Head of caudate nucleus (tissue), 42 donors: ENCODE results near the gene HAL.
"Not testable (repeated sequence)": the region's sequence is repeated elsewhere in the genome, so short reads cannot be mapped to it uniquely, and the experiment has no call there.

Source experiments
- DNase-seq, 42 donors: peaks; one replicate each; pipeline versions ENCODE4 v3.0.0 to v3.0.0-alpha.2; 2020 to 2021; ENCODE audit warnings: mixed read lengths in 7 of 42
- intact Hi-C: fragments of 100-400 bp; cut with DNase I; formaldehyde crosslinking; loops from one replicate; pipeline ENCODE4 v1.15.0; 2022

HAL gene

GRCh38 chr12:95980437-95980836 is 15.7 kb downstream of the HAL start:
- no peak for DNase-seq
- intact Hi-C loops: no loop called here

- intact Hi-C loops: no loop called here
- DNase-seq: no peak
Observed at GRCh38 chr12:95978774-95979173, 17.4 kb downstream of the HAL start.

- intact Hi-C loops: no loop called here
- DNase-seq: no peak
Observed at GRCh38 chr12:95978351-95978750, 17.8 kb downstream of the HAL start.

DNA sequence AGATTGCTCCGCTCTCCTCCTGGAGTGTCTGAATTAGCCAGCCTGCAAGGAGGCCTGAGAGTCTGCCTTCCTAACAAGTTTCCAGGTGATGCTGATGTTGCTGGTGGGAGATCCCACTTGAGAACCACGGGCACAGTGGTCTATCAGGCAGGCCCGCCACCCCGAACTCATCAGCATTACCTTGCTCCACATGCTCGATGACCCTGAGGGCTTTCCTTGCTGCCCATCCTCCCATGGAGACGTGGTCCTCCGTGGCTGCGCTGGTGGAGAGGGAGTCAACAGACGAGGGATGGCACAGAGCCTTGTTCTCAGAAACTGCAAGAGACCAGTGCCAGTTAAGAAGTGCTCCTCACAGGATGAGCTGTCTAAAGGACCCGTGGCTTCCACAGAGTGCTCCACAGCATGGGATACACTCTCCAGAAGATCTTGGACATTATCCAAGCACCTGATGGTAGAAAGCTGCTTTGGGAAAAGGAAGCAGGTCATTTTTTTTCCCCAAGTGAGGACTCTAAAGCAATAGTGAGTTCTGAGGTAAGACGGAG is 18.3 kb downstream of the HAL start:
- intact Hi-C loops: no loop called here
- DNase-seq: no peak

DNA sequence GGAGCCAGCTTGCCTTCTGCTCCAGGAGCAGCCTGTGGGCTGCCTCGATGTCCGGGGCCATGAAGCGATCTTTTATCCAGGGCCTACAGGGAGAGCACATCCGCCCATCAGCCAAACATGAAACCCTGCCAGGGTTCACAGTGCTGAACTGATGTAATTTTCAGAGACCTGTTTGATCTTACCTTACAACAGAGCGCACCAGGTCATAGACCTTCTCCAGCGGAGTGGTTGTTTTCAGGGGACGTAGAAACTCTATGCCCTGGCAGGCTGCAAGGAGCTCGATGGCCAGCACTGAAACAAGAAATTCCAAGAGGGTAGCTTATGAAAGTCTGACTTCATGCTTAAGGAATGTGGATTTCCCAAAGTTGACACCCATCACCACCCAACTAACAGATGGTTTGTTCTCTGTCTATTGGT is 19.7 kb downstream of the HAL start:
- DNase-seq: no peak
- intact Hi-C loops: no loop called here

GRCh38 chr12:95975491-95975890 is 20.7 kb downstream of the HAL start:
- intact Hi-C loops: no loop called here
- no peak for DNase-seq

DNA sequence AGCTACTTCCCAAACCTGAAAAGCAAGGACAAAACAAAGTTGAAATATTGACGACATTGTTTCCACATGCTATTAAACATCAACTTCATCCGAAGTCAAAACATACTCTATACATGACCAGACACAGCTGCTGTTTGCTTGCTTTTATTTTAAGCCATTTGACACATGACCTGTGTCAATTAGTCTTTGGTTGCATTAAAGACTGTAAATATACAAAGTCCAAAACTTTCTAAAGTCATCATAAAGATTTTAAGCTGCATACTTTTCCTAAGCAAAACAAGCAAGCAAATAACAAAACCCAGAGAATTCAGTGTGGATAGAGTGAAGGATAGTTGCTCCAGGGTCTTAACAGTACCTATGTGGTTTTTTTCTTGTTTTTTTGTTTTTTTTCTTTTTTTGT is 21.8 kb downstream of the HAL start:
- no peak for DNase-seq
- intact Hi-C loops: no loop called here

- intact Hi-C loops: no loop called here
- no peak for DNase-seq
Observed at GRCh38 chr12:95972832-95973456, 23.2 kb downstream of the HAL start.

GRCh38 chr12:95970905-95971304 is 25.2 kb downstream of the HAL start:
- peak in 1 of 42 donors; percentile 39 for DNase-seq
- intact Hi-C loops: no loop called here

GRCh38 chr12:95969116-95969515 is 27.0 kb downstream of the HAL start:
- intact Hi-C loops, DNase-seq: not testable (repeated sequence)

GRCh38 chr12:95967301-95967700 is 28.8 kb downstream of the HAL start:
- intact Hi-C loops: no loop called here
- DNase-seq: no peak

GRCh38 chr12:95966287-95966870 is 29.8 kb downstream of the HAL start:
- DNase-seq: no peak
- intact Hi-C loops: no loop called here

GRCh38 chr12:95963096-95963495 is 33.0 kb downstream of the HAL start:
- no peak for DNase-seq
- intact Hi-C loops: no loop called here

- no peak for DNase-seq
- intact Hi-C loops: no loop called here
Observed at GRCh38 chr12:95962222-95962621, 33.9 kb downstream of the HAL start.

DNA sequence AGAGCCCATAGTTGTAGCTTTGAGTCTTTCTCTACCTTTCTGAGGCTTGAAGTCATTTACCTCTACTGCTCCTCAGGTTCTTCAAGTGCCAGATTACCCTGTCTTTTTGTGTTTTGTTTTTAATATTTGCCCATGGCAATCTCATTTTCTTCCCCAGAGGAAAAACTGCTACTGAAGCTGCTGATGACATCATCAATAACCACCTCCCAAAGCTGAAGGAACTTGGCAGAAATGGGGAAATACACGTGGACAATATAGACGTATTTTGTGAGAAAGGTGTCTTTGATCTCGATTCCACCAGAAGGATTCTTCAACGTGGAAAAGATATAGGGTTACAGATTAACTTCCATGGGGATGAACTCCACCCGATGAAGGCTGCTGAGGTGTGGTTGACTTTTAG is 35.9 kb downstream of the HAL start:
- no peak for DNase-seq
- intact Hi-C loops: no loop called here

- no peak for DNase-seq
- intact Hi-C loops: no loop called here
Observed at GRCh38 chr12:95959107-95959506, 37.0 kb downstream of the HAL start.

DNA sequence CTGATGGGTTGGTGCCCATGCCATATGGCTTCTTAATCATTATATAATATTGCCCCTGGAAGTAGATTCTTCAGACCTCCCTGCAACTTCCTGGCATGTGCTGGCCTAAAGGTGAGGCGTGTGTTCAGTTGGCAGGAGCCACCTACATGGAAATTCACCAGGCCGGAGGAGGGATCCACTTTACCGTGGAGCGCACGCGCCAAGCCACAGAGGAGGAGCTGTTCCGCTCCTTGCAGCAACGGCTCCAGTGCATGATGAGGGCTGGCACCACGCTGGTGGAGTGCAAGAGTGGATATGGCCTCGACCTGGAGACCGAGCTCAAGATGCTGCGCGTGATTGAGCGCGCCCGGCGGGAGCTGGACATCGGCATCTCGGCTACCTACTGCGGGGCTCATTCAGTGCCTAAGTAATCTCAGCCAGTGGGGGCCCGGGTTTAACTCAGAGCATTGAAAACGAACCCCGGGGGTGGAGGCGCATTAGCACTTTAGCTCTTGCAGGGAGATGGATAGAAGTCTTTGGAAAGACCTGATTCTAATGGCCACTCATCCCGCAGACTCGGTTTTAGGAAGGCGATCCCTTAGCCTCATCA is 39.5 kb downstream of the HAL start:
- intact Hi-C loops: no loop called here
- DNase-seq: peak in 31 of 42 donors; percentile 5 to 61 (median 34)

DNA sequence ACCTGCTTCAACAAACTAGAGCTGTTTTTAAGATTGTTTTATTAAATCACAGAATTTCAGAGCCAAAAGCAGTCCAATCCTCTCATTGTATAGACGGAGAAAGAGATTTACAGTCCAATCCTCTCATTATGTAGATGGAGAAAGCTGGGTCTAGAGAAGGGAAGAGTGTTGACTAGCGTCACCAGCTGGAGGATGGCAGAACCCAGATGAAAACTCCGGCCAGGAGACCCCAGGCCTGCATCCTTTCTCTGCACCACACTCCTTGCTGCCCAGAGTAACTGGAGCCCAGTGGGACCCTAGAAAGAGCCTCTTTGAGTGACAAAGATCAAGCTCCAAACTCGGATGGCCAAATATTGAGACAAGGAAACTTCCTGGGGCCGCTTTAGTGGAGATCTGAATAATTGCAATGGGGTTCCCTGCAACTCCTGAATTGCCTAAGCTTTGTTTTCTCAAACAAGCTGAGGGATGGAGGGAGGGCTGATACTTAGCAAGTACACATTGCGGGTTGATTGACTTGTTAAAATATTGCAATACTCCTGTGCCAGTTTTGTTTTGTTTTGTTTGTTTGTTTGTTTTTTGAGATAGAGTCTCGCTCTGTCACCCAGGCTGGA is 40.5 kb downstream of the HAL start:
- no peak for DNase-seq
- intact Hi-C loops: no loop called here

- intact Hi-C loops: no loop called here
- no peak for DNase-seq
Observed at GRCh38 chr12:95953000-95953399, 43.1 kb downstream of the HAL start.

- intact Hi-C loops: no loop called here
- DNase-seq: no peak
Observed at GRCh38 chr12:95951515-95951914, 44.6 kb downstream of the HAL start.
